HG03558 (cell line): ENCODE data around the gene DDRGK1.

Experiments
- ATAC-seq: cut with Tn5 transposase; IDR thresholded peaks from one replicate; pipeline ENCODE4 v1.9.1; 2021; ENCODE audit warnings: moderate number of reproducible peaks; ENCODE audit not compliant: unreplicated experiment; ENCODE audit errors: extremely low read depth

The DDRGK1 gene

DNA sequence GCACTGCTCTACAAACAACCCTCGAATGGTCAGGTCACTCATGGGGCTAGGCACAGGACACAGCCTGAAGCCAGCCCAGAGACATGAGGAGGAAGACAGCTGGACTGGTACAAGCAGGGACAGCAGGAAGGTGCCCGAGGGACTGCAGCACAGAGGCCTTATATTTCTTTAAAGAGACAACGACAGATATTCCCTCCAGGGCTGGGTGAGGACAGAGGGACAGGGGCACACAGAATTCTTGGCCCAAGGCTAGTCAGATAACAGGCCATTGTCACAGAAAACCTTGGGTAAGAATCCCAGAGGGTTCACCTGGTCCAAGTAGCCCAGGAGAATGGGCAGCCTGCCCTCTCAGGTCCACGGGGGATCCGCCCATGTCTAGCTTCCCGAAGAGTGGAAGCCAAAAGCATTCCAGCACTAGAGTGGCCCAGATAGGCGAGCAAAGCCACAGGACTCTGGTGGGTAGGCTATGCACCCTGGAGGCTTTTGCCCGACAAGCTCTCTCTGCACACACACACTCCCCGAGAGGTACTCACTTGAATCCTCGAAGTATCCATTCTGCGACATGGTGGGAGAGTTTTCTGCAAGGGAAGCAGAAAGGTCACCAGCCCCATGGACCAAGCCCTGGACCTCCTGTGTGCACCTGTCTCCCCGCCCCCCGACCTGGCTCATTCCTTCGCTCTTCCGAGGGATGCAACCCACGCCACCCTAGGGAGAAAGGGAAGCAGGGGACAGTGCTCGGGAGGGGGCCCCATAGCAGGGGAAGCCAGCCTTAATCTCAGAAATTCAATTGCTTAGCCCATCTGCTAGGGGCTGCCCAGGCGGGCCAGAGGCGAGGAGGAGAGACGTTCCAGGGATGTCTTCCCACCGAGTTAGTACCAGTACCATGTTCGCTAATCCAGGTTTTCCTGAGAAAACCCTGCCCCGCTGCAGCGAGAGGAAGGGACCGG is 32.8 kb upstream of the DDRGK1 start:
- no peak for ATAC-seq

- no peak for ATAC-seq
Measured at GRCh38 chr20:3235666-3236324, 31.3 kb upstream of the DDRGK1 start.

DNA sequence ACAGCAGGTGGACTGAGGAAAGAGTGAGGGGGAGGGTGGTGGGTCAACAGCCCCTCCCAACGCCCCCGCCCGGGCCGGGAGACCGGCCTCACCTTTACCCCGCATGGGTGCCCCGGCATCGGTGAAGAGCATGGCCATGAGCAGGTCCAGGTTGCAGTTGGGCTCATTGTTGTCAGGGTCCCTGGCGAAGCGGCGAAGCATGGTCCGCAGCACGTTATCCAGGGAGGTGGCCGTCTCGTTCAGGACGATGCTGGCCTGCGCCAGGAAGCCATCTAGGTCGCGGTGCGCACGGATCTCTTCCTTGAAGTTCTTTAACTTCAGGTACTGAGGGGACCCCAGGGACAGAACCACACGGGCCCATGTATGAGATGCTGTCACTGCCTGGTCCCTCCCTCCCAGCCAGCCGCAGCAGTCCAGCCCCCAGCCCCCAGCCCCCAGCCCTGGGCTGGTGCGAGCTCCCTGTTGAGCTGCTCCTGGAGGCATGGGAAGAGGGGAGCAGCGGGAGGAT is 29.6 kb upstream of the DDRGK1 start:
- no peak for ATAC-seq

DNA sequence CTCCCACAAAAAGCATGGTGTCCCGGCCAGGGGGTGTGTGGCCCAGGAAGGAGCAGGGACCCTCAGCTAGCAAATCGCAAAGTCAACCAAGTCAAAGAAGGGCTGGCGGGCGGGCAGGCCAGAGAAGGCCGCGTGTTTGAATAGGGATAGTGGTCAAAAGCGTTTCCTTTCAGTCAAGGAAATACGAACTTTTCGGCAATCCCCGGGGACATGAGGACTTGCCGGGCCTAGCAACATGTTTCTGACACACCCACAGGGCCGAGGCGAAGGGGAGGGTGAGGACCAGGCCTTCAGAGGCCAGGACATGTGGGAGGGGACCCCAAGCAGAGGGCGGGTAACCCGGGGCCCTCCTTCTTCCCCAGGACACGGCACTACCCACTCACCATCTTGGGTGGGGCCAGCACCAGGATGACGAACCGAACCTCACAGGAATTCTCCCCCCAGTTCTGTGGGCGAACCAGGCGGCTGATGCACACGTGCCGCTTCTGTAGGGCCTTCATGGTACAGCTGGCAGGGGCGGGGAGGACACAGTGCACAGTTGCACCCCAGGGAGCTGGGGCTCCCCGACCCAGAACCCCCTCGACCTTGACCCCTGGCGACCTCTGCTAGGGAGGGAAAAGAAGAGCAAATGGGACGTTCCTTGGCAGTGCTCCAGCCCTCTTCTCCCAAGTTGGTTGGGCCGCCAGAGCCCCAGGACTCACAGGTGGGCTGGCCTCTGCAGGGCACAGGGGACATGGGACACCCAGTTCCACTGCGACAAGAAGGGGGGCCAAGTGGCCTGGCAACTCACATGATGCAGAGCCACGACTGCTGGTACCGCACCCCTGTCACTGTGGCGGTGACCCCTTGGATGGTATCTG is 28.9 kb upstream of the DDRGK1 start:
- ATAC-seq = no peak

DNA sequence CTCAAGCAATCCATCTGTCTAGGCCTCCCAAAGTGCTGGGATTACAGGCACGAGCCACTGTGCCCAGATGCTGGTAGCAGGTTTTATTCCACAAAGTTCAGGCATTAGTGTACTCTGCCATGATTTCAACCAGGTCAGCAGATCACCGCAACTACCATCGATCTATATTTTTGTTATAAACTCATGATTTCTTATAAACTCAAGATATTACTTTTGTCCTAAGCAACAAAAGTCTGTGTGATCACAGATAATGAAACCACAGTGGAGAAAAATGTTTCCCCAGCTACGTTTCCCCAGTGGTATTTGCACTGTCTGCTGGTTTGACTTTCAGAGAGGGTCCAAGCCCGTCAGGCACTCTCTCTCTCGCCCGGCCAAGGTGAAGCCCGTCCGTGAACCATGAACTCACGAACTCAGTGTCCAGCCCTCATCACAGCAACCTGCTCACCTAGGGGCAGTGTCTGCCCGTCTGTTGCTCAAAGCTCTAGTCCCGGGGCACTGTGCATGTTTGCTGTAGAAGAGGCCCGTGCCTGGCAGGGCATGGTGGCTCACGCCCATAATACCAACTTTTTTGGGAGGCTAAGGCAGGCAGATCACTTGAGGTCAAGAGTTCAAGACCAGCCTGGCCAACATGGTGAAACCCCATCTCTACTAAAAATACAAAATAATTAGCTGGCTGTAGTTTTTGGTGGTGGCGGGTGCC is 27.6 kb upstream of the DDRGK1 start:
- ATAC-seq = no peak

GRCh38 chr20:3231116-3231515 is 26.6 kb upstream of the DDRGK1 start:
- ATAC-seq = no peak

GRCh38 chr20:3229798-3230197 is 25.3 kb upstream of the DDRGK1 start:
- no peak for ATAC-seq

- no peak for ATAC-seq
Measured at GRCh38 chr20:3229158-3229557, 24.7 kb upstream of the DDRGK1 start.

- ATAC-seq = no peak
Measured at GRCh38 chr20:3228750-3229032, 24.2 kb upstream of the DDRGK1 start.

- ATAC-seq = no peak
Measured at GRCh38 chr20:3227936-3228749, 23.7 kb upstream of the DDRGK1 start.

- ATAC-seq = no peak
Measured at GRCh38 chr20:3227506-3227905, 23.0 kb upstream of the DDRGK1 start.

DNA sequence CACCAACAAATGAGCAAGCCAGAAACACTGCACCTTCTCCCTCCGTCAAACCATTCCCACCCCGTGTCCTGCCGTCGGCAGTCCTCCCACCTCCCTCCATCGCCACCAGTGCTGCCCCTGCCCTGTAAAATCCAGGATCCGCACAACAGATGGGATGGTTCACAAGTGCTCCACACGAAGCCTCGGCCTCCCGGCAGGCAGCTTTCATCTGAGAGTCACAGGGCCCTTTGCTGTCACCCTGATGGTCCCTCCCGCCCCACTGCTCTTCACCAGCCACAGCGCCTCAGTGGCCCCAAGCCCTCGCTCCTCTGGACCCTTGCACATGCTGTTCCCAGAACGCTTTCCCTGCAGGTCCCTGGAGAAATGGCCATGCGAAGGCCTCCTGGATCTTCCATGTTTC is 22.4 kb upstream of the DDRGK1 start:
- ATAC-seq = no peak

DNA sequence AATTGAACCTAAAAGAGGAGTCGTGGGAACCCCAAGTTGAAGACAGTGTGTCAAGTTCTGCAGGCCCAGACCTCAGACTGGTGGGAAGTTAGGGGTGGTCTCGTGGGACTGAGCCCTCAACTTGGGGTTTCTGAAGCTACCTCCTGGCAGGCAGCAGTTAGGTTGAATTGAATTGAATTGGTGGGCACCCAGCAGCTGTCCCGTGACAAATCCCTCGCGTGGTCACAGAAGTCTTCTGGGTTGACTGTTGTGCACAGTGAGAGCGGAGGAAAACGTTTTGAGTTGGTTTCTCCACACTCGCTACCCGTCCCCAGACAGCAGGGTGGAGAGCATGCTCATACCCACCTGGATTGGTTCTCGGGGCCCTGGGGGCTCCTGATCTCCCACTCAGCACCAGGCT is 21.6 kb upstream of the DDRGK1 start:
- ATAC-seq = no peak

GRCh38 chr20:3224681-3225421 is 20.4 kb upstream of the DDRGK1 start:
- ATAC-seq = no peak

- ATAC-seq = no peak
Measured at GRCh38 chr20:3223994-3224680, 19.7 kb upstream of the DDRGK1 start.

- no peak for ATAC-seq
Measured at GRCh38 chr20:3223651-3223993, 19.1 kb upstream of the DDRGK1 start.

DNA sequence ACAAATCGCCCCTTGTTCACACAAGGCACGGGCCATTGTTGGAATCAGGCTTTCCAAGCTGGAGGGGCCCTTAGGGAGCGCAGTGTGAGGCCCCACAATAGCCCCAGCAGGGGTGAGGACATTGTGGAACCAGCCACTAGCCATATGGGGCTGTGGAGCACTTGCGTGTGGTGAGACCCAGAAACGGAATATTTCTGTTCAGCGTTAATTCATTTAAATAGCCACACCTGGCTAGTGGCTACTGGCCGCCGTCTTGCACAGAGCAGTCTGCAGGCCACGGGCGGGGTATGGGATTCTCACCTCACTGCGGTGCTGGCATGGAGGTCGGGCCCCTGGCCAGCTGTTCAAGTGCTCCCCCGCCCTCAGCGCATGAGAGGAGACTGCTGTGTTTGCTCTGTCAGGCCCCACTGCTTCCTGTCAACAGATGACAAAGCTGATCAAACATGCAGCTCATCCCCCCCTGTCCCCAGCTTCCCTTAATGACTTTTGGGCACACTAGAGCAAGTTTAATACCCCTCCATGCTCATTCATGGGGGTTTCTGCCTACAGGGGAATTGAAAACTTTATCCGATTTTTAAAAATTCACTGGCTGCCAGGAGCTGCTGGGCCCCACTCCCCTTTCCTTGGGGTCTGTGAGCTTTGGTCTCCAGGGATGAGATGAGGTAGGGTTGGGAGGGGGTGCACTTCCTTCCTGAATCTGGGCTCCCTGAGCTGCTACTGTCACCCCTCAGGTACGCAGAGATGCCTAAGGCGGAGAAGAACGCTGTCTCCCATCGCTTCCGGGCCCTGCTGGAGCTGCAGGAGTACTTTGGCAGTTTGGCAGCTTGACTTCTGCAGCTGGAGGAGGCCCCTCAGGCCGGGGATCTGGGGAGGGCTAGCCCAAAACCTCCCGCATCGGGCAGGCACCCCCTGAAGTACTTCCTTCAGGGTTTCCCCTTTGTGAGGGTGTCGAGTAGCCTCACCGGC is 18.4 kb upstream of the DDRGK1 start:
- no peak for ATAC-seq
